Tibial nerve (tissue), 4 donors: Measurements from ENCODE around the gene ELMO1. TPM values are rescaled to one million over a fixed set of nuclear protein-coding genes. Genes with fewer than 3 reads are reported as not detected.

Experiments
- DNase-seq, 2 donors: peaks; one replicate each; pipeline ENCODE4 v3.0.0-alpha.2; 2019; ENCODE audit warnings: low spot score in 2 of 2
- H3K27ac ChIP-seq, 4 donors: fragments of 200-600 bp; sonication (generic) in 3 of 4; one replicate each; pipeline ENCODE4 v1.5.1; 2017 to 2019; ENCODE audit warnings: mild to moderate bottlenecking in 1 of 4
- H3K27me3 ChIP-seq, 2 donors: fragments of 200-600 bp; sonication (generic) in 1 of 2; one replicate each; pipeline versions ENCODE4 v1.5.1 to v1.6.0; 2017 to 2019
- H3K36me3 ChIP-seq, 3 donors: fragments of 200-600 bp; sonication (generic); one replicate each; pipeline ENCODE4 v1.5.1; 2018 to 2019
- H3K4me1 ChIP-seq, 4 donors: fragments of 200-600 bp; sonication (generic) in 3 of 4; one replicate each; pipeline ENCODE4 v1.5.1; 2017 to 2019
- H3K4me3 ChIP-seq, 4 donors: fragments of 200-600 bp; sonication (generic) in 3 of 4; one replicate each; pipeline ENCODE4 v1.5.1; 2017 to 2019; ENCODE audit warnings: mild to moderate bottlenecking in 1 of 4, moderate library complexity in 1 of 4
- H3K9me3 ChIP-seq, 4 donors: fragments of 200-600 bp; sonication (generic) in 3 of 4; one replicate each; pipeline ENCODE4 v1.5.1; 2017 to 2019
- CTCF ChIP-seq, 5 experiments: fragments of 200-600 bp in 3 of 5; fragments of 450-650 bp in 2 of 5; sonication (generic) in 3 of 5; IDR thresholded peaks; one replicate each; pipeline ENCODE4 v1.5.1; 2016 to 2019; ENCODE audit warnings: antibody characterized with exemption in 5 of 5, mild to moderate bottlenecking in 3 of 5, moderate library complexity in 2 of 5
- EP300 ChIP-seq, 2 donors: sonication (generic); formaldehyde crosslinking; IDR thresholded peaks; one replicate each; pipeline ENCODE4 v1.6.1; 2017; ENCODE audit warnings: antibody characterized with exemption in 2 of 2, mild to moderate bottlenecking in 1 of 2
- POLR2A ChIP-seq, 2 donors: fragments of 450-650 bp; IDR thresholded peaks; one replicate each; pipeline ENCODE4 v1.6.1; 2017; ENCODE audit warnings: antibody characterized with exemption in 2 of 2, mild to moderate bottlenecking in 2 of 2, moderate library complexity in 2 of 2
- WGBS, 2 donors: methylation state at CpG; one replicate each; pipeline ENCODE4 v1.1.5; 2018; 5-methylcytosine and 5-hydroxymethylcytosine counted together
- total RNA-seq, 4 donors: library from RNA; depleted of rRNA; stranded (reverse); fragments of >200 nt; gene quantifications; one replicate each; pipeline ENCODE4 v1.1.0, GENCODE V29; 2016

Gene ELMO1
- total RNA-seq, 4 donors from 2014 or later, result 196 to 328 (median 268) TPM

- no peak overlapping the region for H3K27ac ChIP-seq
- H3K27me3 ChIP-seq, result no peaks in the 10 kb centered on the region
- 93 to 97% methylated on average over 5 of the region's 5 CpGs for WGBS, 2 donors
- TF ChIP-seq POLR2A (IDR thresholded peaks at IDR 0.05), result no peak
- TF ChIP-seq CTCF (IDR thresholded peaks at IDR 0.05), result no peak
- no peak for TF ChIP-seq EP300 (IDR thresholded peaks at IDR 0.05)
- H3K4me3 ChIP-seq, result no peak overlapping the region
- H3K9me3 ChIP-seq, result no peaks in the 10 kb centered on the region
- H3K36me3 ChIP-seq, result peaks cover 0 to 8% (median 0%) of the 10 kb centered on the region in 3 donors
- no peaks in the 10 kb centered on the region for H3K4me1 ChIP-seq
- no peak for DNase-seq
Observed at GRCh38 chr7:37076668-37077067, 372.0 kb downstream of the ELMO1 start.

GRCh38 chr7:37074370-37074769, 374.3 kb downstream of the ELMO1 start:
- 70 to 78% methylated on average over 4 of the region's 4 CpGs for WGBS, 2 donors
- no peak for DNase-seq

GRCh38 chr7:37071124-37071523, 377.5 kb downstream of the ELMO1 start:
- DNase-seq, result no peak
- Histone ChIP-seq H3K27me3 (no peaks in the 10 kb centered on the region), H3K4me3 (no peak overlapping the region), H3K27ac (no peak overlapping the region), H3K36me3 (peaks cover 0 to 5% (median 0%) of the 10 kb centered on the region in 3 donors), H3K9me3 (no peaks in the 10 kb centered on the region), H3K4me1 (peaks cover 0 to 6% (median 0%) of the 10 kb centered on the region in 4 donors)
- no peak for TF ChIP-seq CTCF (IDR thresholded peaks at IDR 0.05)
- TF ChIP-seq EP300 (IDR thresholded peaks at IDR 0.05), result no peak
- no peak for TF ChIP-seq POLR2A (IDR thresholded peaks at IDR 0.05)
- 79 to 81% methylated on average over 2 of the region's 2 CpGs for WGBS, 2 donors

More at GRCh38 chr7:37074370-37074769, 374.3 kb downstream of the ELMO1 start:
- Histone ChIP-seq H3K4me3 (no peak overlapping the region), H3K36me3 (peaks cover 0 to 13% (median 0%) of the 10 kb centered on the region in 3 donors), H3K27ac (no peak overlapping the region), H3K4me1 (no peaks in the 10 kb centered on the region), H3K27me3 (no peaks in the 10 kb centered on the region), H3K9me3 (no peaks in the 10 kb centered on the region)
- no peak for TF ChIP-seq CTCF (IDR thresholded peaks at IDR 0.05)
- TF ChIP-seq EP300 (IDR thresholded peaks at IDR 0.05), result no peak
- TF ChIP-seq POLR2A (IDR thresholded peaks at IDR 0.05), result no peak

GRCh38 chr7:37070471-37070870, 378.2 kb downstream of the ELMO1 start:
- Histone ChIP-seq H3K27me3 (no peaks in the 10 kb centered on the region), H3K9me3 (no peaks in the 10 kb centered on the region), H3K4me3 (no peak overlapping the region), H3K27ac (no peak overlapping the region), H3K36me3 (peaks cover 0 to 5% (median 0%) of the 10 kb centered on the region in 3 donors), H3K4me1 (peaks cover 0 to 8% (median 0%) of the 10 kb centered on the region in 4 donors)
- no peak for DNase-seq
- 67 to 76% methylated on average over 3 of the region's 3 CpGs for whole genome bisulfite sequencing, 2 donors
- TF ChIP-seq EP300 (IDR thresholded peaks at IDR 0.05) (no peak), CTCF (IDR thresholded peaks at IDR 0.05) (no peak), POLR2A (IDR thresholded peaks at IDR 0.05) (no peak)

GRCh38 chr7:37070031-37070430, 378.6 kb downstream of the ELMO1 start:
- no peaks in the 10 kb centered on the region for H3K27me3 ChIP-seq
- H3K4me1 ChIP-seq, result peaks cover 0 to 8% (median 0%) of the 10 kb centered on the region in 4 donors
- TF ChIP-seq CTCF (IDR thresholded peaks at IDR 0.05), result no peak
- TF ChIP-seq POLR2A (IDR thresholded peaks at IDR 0.05), result no peak
- no peak for TF ChIP-seq EP300 (IDR thresholded peaks at IDR 0.05)
- WGBS, 2 donors, result 86 to 88% methylated on average over 2 of the region's 2 CpGs
- no peak overlapping the region for H3K4me3 ChIP-seq
- H3K9me3 ChIP-seq, result no peaks in the 10 kb centered on the region
- DNase-seq, result no peak
- no peak overlapping the region for H3K27ac ChIP-seq
- peaks cover 0 to 5% (median 0%) of the 10 kb centered on the region in 3 donors for H3K36me3 ChIP-seq
